ENCODE measurements around the gene GMDS.
"Not testable (repeated sequence)": the region's sequence is repeated elsewhere in the genome, so short reads cannot be mapped to it uniquely, and the experiment has no call there.

GMDS gene

DNA sequence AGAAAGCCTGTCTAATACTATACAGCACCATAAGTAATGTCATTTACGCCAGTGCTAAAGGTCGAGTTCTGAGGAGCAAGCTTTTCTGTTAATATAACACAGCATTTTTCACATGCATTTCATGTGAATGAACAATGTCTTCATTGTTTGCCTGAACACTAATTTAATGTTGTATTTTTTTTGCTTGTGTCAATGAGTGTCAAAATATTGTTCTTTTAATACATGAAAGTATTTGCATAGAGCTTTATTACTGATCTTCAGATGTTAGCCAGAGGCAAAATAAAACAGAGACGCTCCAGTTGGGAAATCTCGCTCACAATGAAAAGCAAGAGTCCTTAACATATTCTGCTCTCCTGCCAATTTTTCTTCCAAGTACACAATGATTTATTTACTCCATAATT, 483.9 kb downstream of the GMDS start:
- DNase-seq, result no peak

DNA sequence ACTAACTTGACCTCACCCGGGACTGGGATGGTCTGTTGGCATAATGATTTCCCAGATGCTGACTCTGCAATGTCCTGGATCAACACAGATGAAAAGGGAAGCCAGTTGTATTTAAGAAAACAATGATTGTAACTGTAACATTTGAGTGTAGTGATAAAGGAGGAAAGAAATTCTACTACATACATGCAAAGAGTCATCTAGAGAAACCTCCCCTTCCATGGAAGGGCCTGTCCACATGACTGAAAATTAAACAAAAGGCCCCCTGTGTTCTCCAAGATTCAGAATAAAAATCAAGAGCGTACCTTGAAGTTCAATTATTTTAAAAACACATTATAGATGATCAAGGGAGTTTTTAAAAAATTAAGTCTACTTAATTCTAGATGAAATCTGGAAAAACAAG, 484.5 kb downstream of the GMDS start:
- no peak for DNase-seq

DNA sequence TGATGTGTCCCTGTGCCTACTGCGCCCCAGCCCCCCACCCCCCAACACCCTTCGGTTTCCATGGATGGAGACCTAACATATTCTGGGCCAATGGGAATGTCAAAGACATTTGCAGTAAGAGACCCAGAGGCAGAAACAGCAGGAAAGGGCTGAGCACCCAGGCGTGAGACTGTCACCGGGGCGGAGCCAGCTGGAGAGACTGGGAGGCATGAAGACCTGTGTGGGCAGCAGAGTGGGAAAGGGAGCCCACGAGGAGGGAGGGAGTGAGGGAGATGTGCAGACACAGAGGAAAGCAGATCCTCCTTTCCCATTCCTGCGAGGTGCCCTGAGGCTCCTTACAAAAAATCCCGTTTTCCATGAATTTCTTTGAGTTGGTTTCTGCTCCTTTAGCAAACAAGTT, 485.5 kb downstream of the GMDS start:
- no peak for DNase-seq

DNA sequence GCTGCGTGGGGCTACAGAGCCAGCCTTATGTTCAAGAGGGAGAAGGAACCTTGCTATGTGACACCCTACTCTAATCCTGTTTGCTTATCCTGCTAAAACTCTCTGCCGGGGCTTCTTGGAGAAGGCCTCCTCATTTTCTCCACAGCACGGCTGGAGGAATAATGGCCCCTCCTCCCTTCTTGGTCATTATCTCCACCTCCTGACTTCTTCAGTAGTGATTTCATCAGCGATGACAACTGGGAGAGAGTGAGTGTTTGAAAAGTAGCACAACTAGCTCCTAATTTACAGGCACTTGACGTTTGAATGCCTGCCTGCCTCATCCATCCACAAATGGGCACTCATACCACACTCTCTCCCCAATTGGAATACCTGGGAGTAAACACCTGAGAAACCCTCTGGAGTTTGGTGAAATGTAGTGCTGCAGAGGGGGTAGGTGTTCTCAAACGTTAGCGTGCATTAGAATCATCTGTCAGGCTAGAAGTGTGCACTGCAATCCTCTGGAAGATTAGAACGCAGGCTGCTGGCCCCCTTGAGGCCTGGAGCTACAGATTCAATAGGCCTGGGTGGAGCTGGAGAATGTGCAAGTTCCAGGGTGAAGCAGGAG, 487.2 kb downstream of the GMDS start:
- DNase-seq, result no peak

DNA sequence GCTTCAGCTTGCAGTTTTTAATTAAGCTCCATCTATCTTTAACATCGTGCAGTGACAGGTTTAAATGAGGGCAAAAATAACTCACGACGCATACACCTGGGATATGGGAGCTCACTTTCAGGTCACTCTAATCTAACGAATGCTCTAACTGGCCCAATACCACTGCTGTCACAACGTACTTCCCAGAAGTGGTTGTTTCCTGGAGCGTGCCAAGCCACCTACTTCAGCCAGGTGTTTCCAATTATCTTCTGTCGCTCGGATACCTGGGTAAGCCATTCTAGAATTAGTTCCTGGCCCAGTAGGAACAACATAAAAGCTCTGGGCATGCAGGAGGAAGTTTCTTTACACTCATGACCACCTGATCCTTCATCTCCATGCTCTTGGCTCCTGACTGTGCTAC, 488.3 kb downstream of the GMDS start:
- no peak for DNase-seq

DNA sequence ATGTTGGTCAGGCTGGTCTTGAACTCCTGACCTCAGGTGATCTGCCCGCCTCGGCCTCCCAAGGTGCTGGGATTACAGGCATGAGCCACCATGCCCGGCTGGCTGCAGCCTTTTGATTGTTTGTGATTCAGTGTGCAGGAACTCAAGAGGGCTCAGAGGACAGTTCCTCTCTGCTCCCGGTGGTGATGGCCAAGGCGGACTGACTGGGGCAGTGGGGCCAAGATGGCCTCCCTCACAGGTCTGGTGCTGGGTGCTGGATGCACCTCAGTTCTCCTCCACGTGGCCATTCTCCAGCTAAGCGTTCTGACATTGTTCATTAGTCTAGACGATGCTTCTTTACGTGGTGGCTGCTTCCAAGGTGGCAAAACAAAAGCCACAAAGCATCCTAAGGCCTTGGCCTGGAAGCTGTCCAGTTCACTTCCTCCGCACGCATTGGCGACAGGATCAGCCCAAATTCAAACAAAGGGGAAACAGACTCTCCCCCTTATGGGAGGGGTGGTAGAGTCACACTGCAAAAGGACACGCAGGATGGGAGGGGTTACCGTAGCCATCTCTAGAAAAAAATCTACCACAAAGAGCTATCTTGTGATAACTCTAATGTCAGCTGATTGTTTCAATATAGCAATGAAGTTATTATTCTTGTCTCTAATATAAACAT, 488.8 kb downstream of the GMDS start:
- DNase-seq, result no peak

DNA sequence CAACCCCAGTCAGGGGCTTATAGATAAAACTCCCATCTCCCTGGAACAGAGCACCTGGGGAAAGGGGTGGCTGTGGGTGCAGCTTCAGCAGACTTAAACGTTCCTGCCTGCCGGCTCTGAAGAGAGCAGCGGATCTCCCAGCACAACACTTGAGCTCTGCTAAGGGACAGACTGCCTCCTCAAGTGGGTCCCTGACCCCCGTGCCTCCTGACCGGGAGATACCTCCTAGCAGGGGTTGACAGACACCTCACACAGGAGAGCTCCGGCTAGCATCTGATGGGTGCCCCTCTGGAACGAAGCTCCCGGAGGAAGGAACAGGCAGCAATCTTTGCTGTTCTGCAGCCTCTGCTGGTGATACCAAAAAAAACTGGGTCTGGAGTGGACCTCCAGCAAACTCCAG, 494.3 kb downstream of the GMDS start:
- not testable (repeated sequence) for DNase-seq

DNA sequence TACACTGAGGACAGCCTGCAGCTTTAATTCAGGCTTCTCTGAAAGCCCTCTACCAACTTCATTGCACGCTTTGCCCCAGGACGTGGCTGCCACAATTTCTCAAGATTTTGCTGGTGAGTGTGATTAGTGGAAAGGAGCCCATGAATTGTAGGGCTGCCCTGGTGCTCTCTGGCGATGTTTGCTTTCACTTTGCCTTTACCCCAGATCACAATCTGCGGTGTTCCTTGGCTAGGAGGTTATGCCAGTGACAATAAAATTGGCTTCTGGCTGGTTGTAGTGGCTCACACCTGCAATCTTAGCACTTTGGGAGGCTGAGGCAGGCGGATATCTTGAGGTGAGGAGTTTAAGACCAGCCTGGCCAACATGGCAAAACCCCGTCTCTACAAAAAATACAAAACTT, 496.4 kb downstream of the GMDS start:
- DNase-seq, result no peak

DNA sequence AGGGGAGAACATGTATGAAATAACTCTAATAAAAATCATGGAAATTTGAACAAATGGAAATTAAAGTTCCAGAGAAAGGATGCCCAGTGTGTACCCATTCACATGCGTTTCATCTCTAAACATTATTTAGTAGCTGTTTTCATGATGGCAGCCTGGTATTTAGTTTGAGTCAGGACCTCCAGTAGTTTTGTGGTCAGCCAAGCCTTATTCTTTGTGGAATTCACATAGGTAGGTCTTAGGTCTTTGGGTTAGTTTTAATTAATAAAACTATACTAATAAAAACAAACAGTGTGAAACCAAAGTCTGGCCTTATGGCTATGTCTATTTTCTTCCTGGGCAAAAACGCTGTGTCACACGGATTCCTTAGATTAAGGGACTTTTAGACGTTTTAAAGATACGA, 497.9 kb downstream of the GMDS start:
- DNase-seq, result no peak

DNA sequence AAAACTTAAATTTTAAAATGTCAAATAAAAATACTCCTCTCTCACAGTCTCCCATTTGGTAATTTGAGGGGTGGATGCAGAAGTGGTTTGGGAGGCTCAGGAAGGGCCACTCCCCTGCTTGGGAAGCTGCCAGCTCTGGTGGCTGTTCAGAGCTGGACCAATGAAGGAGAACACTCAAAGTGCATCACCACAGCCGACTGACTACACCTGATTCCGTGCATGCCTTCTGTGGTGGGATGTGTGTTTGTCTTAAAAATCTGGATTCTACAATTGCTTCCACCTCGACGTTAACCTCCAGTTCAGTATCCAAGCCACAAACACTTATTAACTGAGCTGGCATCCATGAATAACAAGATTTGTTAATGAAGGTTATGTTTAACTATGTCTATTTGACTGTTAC, 498.4 kb downstream of the GMDS start:
- no peak for DNase-seq

DNA sequence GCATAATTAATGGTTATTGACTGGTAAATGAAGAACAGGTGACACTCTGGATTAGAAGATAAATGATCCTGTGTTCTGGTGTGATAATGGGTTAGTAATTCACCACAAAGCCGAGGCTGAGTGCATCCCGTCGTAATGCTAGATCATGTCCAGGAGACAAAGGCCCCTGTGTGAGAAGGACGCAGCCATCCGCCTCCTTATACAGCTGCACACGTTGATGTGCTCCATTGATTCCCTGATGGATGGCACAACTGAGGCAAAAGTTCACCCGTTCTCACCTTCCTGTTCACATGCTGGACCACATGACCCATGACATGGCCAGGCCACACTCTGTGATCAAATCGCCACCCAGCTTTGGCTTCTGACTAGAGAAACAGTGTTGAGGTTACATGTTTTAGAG, 499.6 kb downstream of the GMDS start:
- DNase-seq, result no peak

DNA sequence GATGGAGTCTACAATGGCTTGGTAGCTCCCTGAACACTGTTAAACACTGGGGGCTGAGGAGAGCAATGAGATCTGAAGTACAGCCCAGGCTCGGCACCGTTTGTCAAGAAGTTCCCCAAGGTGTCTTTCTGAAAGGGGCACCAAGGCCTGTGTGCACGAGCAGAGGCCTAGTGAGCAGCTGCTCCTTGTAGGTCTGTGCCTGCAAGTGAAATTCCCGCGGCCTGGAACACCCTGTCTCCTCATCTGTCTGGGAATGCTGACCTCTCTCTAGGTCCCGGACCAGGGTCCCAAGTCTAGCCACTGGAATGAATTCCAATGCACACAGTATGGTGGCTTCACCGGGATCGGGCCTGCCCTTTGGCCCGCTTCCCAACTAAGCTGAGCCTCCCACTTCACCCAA, 500.9 kb downstream of the GMDS start:
- no peak for DNase-seq

DNA sequence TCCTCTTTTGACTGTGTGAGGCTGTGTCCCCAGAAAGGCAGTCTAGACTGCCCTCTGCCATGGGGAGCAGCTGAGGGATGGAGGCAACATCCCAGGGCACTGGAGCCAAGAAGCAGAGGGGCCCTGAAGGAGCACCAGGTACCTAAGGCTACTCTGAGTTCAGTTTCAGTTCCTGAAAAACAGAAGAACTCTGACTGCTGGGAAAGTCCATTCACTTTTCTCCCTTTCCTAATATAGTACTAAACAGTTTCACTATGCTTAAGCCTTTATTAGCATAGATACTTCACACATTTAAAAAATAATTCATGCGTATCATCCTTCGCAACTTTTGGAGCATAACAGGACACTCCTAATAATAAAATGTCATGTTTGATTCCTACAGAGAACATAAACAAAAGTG, 505.7 kb downstream of the GMDS start:
- DNase-seq, result no peak

DNA sequence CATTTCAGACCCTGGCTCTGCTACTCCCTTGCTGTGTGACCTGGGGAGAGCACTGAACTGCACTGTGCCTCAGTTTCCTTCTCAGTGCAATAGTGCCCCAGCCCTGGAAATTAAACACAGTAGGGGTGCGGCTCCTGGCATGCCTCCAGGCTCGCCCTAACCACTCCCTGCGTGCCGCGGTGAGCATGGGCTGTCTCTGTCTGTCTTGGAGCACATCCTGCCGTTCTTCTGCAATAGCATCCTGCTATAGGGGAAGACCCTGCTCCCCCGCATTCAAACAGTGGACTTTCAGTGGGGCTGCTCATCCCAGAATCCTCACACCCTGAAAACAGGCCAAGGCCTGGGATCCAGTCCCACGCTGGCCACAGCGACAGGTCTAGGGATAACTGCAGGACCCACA, 506.2 kb downstream of the GMDS start:
- no peak for DNase-seq

DNA sequence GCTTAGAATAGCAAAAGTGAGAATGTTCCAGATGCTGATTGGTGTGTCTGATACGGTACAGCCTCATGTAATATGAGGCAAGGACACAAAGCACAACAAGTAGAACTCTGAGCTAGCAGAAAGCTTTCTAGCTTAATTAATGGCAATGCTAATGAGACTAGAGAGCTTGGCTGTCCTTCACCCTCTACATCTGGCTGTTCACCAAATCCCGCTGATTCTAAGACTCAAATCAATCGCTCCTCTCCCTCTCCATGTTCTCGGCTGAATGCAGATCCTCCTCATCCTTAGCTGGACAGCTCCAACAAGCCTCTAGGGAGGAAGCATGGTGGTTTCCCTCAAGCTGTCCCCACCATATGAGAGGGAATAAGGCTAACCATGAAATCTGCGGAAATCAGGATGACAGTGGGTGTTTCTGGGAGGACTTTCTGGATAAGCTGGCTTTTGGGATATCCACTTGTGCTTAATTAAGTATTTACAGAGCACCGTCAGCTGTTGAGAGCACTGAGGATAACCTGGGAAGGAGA, 506.8 kb downstream of the GMDS start:
- DNase-seq, result no peak

DNA sequence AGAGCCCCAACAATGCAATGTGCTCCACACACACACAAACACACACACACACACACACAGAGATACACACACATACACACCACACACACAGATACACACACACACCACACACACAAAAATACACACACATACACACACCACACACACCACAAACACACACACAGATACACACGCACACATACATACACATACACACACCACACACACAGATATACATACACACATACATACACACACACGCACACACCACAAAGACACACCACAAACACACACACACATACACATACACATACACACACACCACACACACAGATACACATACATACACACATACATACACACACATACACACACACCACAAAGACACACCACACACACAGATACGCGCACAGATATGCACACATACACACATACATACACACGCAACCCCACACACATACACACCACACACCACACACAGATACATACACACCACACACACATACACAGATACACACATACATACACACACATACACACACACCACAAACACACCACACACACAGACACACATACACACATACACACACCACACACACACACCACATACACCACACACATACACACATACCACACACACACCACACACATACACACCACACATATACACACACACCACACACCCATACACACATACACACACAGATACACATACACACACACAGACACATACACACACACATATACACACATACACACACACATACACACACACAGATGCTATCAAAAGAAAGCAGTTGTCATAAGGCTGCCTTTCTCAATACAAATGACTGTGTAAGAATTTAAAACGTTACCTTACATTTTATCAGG, 507.7 kb downstream of the GMDS start:
- DNase-seq, result peak in 1 of 5 experiments; percentile 3

DNA sequence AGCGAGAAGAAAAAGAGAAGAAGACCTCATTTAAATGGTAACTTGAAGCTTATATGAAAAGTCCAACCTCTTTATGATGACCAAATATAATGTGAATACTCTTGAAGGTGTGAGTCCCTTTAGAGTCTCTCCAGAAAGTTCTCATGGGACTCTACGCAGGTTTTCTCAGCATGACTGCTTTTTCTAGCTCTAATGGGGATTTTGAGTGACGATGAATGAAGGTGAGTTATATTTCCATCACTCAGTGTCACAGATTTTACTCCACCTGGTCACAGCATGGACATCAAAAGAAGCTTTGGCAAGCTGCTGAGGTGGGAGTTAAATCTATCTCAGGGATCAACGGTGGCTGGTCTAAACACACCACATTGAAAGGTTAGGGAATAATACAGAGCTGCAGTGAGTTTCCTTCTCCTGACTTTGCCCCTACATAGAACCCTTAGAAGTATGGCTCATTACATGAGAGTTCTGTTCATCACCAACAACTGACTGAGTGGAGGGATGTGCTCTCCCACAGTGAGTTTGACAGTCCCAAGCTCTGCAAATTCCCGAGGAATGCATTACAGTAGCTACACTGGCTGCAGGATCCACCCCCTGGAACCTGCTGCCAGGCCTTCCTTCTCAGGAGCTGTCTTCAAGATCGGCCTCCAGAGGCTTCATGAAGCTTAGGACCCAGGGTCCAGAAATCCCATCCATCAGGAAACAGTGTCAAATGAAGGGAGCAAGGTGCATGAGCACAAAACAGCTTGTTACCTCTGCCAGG, 508.9 kb downstream of the GMDS start:
- DNase-seq, result no peak

DNA sequence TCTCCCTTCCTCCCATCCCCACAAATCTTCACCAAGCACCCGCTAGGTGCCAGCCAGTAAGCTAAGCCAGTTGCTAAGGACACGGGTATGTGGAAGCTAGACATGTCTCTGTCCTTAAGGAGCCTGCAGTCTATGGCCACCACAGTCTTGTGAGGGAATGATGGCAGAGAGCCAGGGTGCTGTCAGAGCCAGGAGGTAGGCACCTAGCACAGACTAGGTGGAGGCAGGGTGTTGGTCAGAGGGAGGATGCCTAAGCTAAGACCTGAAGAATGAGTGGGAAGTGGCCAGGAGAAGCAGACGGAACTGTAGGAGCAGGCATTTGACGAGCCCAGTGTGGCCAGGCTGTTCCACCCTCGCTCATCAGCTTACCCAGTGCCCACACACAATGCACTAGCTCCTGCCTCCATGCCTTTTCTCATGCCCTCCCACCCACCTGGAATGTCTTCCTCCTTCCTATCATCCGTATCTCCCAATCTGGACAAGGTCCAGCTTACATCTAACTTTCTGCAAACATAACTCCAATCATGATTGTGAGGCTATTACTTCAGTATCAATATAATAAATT, 510.1 kb downstream of the GMDS start:
- no peak for DNase-seq

DNA sequence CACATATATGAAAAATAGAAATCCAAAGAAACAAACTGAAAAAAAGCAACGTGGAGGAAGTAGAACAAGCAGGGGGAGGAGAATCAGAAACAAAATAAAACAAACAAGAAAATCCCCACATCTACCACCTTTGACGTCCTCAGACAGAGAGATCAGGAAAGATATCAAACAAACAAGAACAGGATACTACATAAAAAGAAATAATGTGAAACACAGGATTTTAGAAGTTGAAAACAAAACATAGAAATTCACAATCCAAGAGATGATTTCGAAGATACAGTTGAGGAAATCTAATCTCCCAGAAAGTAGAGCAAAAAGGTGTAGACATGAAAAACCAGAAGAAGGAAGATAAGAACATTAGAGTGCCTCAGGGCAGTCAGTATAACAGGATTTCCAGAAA, 514.5 kb downstream of the GMDS start:
- no peak for DNase-seq

DNA sequence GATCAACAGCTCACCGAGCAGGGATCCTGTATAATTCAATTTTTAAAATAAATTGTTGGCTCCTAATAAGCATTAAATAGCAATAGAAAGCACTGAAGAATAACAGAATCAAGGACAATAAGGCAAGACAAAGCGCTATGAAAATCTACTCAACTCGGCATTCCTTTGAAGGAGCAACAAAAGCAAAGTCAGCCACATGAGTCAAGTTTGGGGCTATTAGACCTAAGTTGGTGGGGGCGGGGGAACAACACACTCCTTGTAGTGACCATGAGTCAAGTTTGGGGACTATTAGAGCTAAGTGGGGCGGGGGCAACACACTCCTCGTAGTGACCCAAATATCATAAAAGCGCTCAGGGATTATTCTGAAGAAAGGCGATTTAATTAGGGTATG, 515.7 kb downstream of the GMDS start:
- DNase-seq, result no peak

DNA sequence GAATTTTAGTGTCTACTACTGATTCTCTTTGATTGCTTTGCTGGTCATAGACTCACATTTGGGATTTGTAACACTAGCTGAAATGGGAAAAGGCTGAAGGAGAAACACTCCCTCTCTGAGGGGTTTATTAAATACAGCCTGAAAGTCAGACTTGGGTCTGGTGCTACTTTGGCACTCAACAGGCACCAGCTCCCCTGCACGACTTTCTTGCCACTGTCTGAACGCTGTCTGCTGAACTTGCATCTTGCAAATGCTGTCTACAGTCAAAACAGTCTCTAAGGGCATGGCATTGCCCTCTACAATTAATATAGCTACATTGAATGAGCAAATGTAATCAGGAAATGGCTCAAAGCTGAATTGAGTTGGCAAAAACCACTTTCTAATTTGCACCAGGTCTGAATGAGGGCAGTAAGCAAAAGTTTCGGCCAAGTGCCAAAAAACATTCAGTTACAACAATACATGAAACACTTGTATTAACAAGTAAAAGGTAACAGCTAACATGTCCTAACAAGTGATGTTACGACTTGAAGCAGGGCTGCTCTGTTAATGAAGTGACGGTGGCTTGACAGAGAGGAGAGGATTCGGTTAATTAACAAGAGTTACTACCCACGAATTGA, 516.2 kb downstream of the GMDS start:
- DNase-seq, result no peak

DNA sequence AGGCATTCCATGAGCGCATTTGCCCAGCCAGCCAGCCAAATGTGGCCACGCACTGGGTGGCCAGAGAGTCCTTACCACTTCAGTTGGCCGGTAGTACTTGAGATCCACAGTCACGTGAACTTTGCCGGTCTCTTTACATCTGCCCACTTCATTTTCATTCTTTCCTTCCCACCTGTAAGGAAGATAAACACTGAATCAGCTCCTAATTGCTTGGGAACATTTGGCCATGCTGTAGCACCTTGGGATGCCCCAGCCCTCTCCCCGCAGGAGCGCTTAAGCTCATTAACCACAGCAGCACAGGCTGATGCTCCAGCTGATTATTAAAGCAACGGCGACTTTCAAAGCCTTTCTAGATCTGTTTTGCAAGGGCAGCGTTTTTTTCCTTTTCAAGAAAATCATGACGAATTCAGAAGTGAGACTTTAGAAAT, 519.0 kb downstream of the GMDS start:
- no peak for DNase-seq

Data from T-helper 2 cell (primary cell).